Mucosa of rectum (tissue), 2 donors: ENCODE measurements around the gene SUCLG2.

Experiments
- H3K27ac ChIP-seq, 2 donors: one replicate each; pipeline ENCODE4 v1.7.0; 2013; ENCODE audit warnings: inconsistent platforms in 2 of 2, low read depth in 2 of 2, low read length in 2 of 2
- H3K27me3 ChIP-seq, 2 donors: one replicate each; pipeline ENCODE4 v1.7.0; 2013; ENCODE audit warnings: low read length in 2 of 2; ENCODE audit not compliant: control insufficient read depth in 2 of 2, insufficient read depth in 2 of 2
- H3K36me3 ChIP-seq, 2 donors: one replicate each; pipeline ENCODE4 v1.7.0; 2013; ENCODE audit warnings: low read length in 2 of 2; ENCODE audit not compliant: control insufficient read depth in 2 of 2, insufficient read depth in 2 of 2
- H3K4me1 ChIP-seq, 2 donors: one replicate each; pipeline ENCODE4 v1.7.0; 2013; ENCODE audit warnings: low read length in 2 of 2, mild to moderate bottlenecking in 1 of 2; ENCODE audit not compliant: control insufficient read depth in 2 of 2, insufficient read depth in 2 of 2
- H3K4me3 ChIP-seq, 2 donors: one replicate each; pipeline ENCODE4 v1.7.0; 2013; ENCODE audit warnings: low read length in 2 of 2
- H3K9ac ChIP-seq, 2 donors: one replicate each; pipeline ENCODE4 v1.7.0; 2013; ENCODE audit warnings: low read length in 2 of 2, low read depth in 1 of 2, mild to moderate bottlenecking in 1 of 2
- H3K9me3 ChIP-seq, 2 donors: one replicate each; pipeline ENCODE4 v1.7.0; 2013; ENCODE audit warnings: low read length in 2 of 2; ENCODE audit not compliant: control insufficient read depth in 2 of 2
- donor health status: healthy.
- donor health status: Normal muscosa, but diverticular disease.

The SUCLG2 gene

GRCh38 chr3:67460841-67461510 is 193.4 kb downstream of the SUCLG2 start:
- Histone ChIP-seq H3K9ac (no peak overlapping the region), H3K27me3 (no peaks in the 10 kb centered on the region), H3K27ac (no peak overlapping the region), H3K4me3 (no peak overlapping the region), H3K36me3 (no peaks in the 10 kb centered on the region), H3K9me3 (no peaks in the 10 kb centered on the region), H3K4me1 (no peaks in the 10 kb centered on the region)

- Histone ChIP-seq H3K9ac (no peak overlapping the region), H3K4me1 (no peaks in the 10 kb centered on the region), H3K36me3 (no peaks in the 10 kb centered on the region), H3K27ac (no peak overlapping the region), H3K4me3 (no peak overlapping the region), H3K9me3 (no peaks in the 10 kb centered on the region), H3K27me3 (no peaks in the 10 kb centered on the region)
These were observed 194.6 kb downstream of the SUCLG2 start for GRCh38 chr3:67459796-67460195.

GRCh38 chr3:67458896-67459530 is 195.4 kb downstream of the SUCLG2 start:
- H3K4me1 ChIP-seq = no peaks in the 10 kb centered on the region
- no peaks in the 10 kb centered on the region for H3K36me3 ChIP-seq
- no peaks in the 10 kb centered on the region for H3K9me3 ChIP-seq
- H3K27me3 ChIP-seq = no peaks in the 10 kb centered on the region
- no peak overlapping the region for H3K9ac ChIP-seq
- H3K27ac ChIP-seq = no peak overlapping the region
- no peak overlapping the region for H3K4me3 ChIP-seq

- Histone ChIP-seq H3K9ac (no peak overlapping the region), H3K27ac (no peak overlapping the region), H3K4me3 (no peak overlapping the region), H3K27me3 (no peaks in the 10 kb centered on the region), H3K4me1 (no peaks in the 10 kb centered on the region), H3K9me3 (no peaks in the 10 kb centered on the region), H3K36me3 (no peaks in the 10 kb centered on the region)
These were observed 196.0 kb downstream of the SUCLG2 start for GRCh38 chr3:67458408-67458807.

DNA sequence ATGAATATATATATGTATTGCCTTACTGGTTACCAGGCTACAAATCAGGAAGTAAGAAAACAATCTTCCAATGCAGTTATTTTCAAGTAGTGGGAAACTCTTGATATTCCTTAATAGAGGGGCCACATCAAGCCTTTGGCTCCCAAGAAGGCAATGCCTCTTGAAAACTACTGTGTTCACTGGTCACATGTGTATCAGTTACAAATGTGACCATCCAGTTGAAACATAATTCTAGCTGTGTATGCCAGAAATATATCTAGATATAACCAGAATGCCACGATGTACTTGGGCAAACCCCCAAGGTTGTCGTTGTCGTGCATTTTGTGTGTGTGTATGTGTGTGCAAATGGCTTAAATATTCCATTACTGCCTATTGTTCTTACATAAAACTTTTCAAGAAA is 200.8 kb downstream of the SUCLG2 start:
- Histone ChIP-seq H3K27me3 (no peaks in the 10 kb centered on the region), H3K36me3 (no peaks in the 10 kb centered on the region), H3K9me3 (no peaks in the 10 kb centered on the region)

DNA sequence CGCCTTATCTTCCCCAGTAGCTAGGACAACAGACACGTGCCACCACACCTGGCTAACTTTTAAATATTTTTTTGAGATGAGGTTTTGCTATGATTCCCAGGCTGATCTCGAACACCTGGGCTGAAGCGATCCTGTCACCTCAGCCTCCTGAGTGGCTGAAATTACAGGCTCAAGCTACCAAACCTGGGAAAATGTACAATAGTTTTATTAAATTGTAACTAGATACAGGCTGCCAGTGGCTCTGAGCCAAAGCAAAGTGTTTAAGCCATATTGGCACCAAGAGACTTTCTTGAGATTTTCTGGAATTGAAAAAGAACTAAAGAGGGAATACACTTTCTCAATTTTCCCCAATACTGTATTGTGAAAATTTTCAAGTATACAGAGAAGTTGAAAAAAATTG is 204.3 kb downstream of the SUCLG2 start:
- Histone ChIP-seq H3K4me3 (no peak overlapping the region), H3K4me1 (no peaks in the 10 kb centered on the region), H3K9ac (no peak overlapping the region), H3K36me3 (no peaks in the 10 kb centered on the region), H3K9me3 (no peaks in the 10 kb centered on the region), H3K27ac (no peak overlapping the region), H3K27me3 (no peaks in the 10 kb centered on the region)

More for the DNA sequence above, 200.8 kb downstream of the SUCLG2 start:
- Histone ChIP-seq H3K27ac (no peak overlapping the region), H3K9ac (no peak overlapping the region), H3K4me3 (no peak overlapping the region), H3K4me1 (no peaks in the 10 kb centered on the region)

DNA sequence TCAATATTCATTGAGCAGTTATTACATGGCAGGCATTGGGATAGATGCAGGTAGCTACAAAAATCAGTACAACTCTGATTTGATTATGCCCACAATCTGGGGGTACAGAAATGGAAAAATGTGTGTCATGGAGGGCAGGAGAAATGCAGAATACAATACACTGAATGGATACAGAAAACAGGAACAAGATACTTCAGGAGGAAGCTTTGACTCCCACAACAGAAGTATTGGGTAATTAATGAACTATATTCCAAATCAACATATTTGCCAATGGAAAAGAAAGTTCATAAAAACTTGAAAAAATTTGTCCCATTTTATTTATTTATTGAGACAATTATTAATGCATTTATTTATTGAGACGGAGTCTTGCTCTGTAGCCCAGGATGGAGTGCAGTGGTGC is 207.0 kb downstream of the SUCLG2 start:
- Histone ChIP-seq H3K27me3 (no peaks in the 10 kb centered on the region), H3K9ac (no peak overlapping the region), H3K9me3 (no peaks in the 10 kb centered on the region), H3K36me3 (no peaks in the 10 kb centered on the region), H3K27ac (no peak overlapping the region), H3K4me1 (no peaks in the 10 kb centered on the region), H3K4me3 (no peak overlapping the region)

DNA sequence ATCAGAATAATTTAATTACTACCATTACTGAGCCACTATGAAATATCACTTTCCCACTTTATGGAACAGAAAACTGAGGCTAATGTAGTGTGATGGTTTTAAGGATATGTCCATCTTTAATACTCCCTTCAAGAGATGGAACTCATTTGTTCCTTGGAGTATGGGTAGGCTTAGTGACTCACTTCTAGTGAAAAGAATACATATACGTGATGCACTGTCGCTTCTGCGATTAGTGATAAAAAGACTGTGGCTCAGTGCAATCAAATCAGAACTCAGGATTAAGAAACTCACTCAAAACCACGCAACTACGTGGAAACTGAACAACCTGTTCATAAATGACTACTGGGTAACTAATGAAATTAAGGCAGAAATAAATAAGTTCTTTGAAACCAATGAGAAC is 216.6 kb downstream of the SUCLG2 start:
- no peak overlapping the region for H3K9ac ChIP-seq
- H3K4me3 ChIP-seq = no peak overlapping the region
- H3K36me3 ChIP-seq = peaks cover 0 to 3% of the 10 kb centered on the region in 2 donors
- H3K27ac ChIP-seq = no peak overlapping the region
- no peaks in the 10 kb centered on the region for H3K27me3 ChIP-seq
- no peaks in the 10 kb centered on the region for H3K4me1 ChIP-seq
- no peaks in the 10 kb centered on the region for H3K9me3 ChIP-seq

GRCh38 chr3:67437090-67437489 is 217.3 kb downstream of the SUCLG2 start:
- Histone ChIP-seq H3K4me3 (no peak overlapping the region), H3K9me3 (no peaks in the 10 kb centered on the region), H3K9ac (no peak overlapping the region), H3K27ac (no peak overlapping the region), H3K4me1 (no peaks in the 10 kb centered on the region), H3K27me3 (no peaks in the 10 kb centered on the region), H3K36me3 (peaks cover 0 to 3% of the 10 kb centered on the region in 2 donors)

GRCh38 chr3:67433109-67433508 is 221.3 kb downstream of the SUCLG2 start:
- Histone ChIP-seq H3K9me3 (no peaks in the 10 kb centered on the region), H3K27ac (no peak overlapping the region), H3K36me3 (peaks cover 0 to 3% of the 10 kb centered on the region in 2 donors), H3K27me3 (no peaks in the 10 kb centered on the region), H3K4me1 (no peaks in the 10 kb centered on the region), H3K4me3 (no peak overlapping the region), H3K9ac (no peak overlapping the region)
